ENCODE results near the gene CLUH.

The CLUH gene

GRCh38 chr17:2736956-2737355 is 25.4 kb upstream of the CLUH start:
- peak overlapping the region; percentile 47 for H3K27ac ChIP-seq (ENCODE audit: poor library complexity, severe bottlenecking)
- H3K36me3 ChIP-seq (ENCODE audit: low read depth) = no peaks in the 10 kb centered on the region
- ATAC-seq (ENCODE audit: low read depth) = peak; percentile 98
- H3K9me3 ChIP-seq (ENCODE audit: severe bottlenecking) = no peaks in the 10 kb centered on the region
- peak; percentile 90 for DNase-seq (ENCODE audit: low spot score)
- no peak for TF ChIP-seq CTCF (IDR thresholded peaks at IDR 0.05; ENCODE audit: poor library complexity, severe bottlenecking)
- no peak overlapping the region for H3K4me3 ChIP-seq (ENCODE audit: severe bottlenecking)
- H3K4me1 ChIP-seq (ENCODE audit: insufficient read depth, poor library complexity, severe bottlenecking) = peaks cover 4% of the 10 kb centered on the region
- H3K27me3 ChIP-seq (ENCODE audit: insufficient read depth, poor library complexity, severe bottlenecking) = no peaks in the 10 kb centered on the region

GRCh38 chr17:2735896-2736295 is 24.3 kb upstream of the CLUH start:
- H3K4me3 ChIP-seq (ENCODE audit: severe bottlenecking) = no peak overlapping the region
- DNase-seq (ENCODE audit: low spot score) (no peak), ATAC-seq (ENCODE audit: low read depth) (no peak)
- no peak for TF ChIP-seq CTCF (IDR thresholded peaks at IDR 0.05; ENCODE audit: poor library complexity, severe bottlenecking)
- no peaks in the 10 kb centered on the region for H3K36me3 ChIP-seq (ENCODE audit: low read depth)
- peaks cover 4% of the 10 kb centered on the region for H3K4me1 ChIP-seq (ENCODE audit: insufficient read depth, poor library complexity, severe bottlenecking)
- no peaks in the 10 kb centered on the region for H3K27me3 ChIP-seq (ENCODE audit: insufficient read depth, poor library complexity, severe bottlenecking)
- no peak overlapping the region for H3K27ac ChIP-seq (ENCODE audit: poor library complexity, severe bottlenecking)
- H3K9me3 ChIP-seq (ENCODE audit: severe bottlenecking) = no peaks in the 10 kb centered on the region

- H3K4me1 ChIP-seq (ENCODE audit: insufficient read depth, poor library complexity, severe bottlenecking) = peaks cover 4% of the 10 kb centered on the region
- H3K27me3 ChIP-seq (ENCODE audit: insufficient read depth, poor library complexity, severe bottlenecking) = no peaks in the 10 kb centered on the region
- H3K4me3 ChIP-seq (ENCODE audit: severe bottlenecking) = no peak overlapping the region
- no peak overlapping the region for H3K27ac ChIP-seq (ENCODE audit: poor library complexity, severe bottlenecking)
- H3K36me3 ChIP-seq (ENCODE audit: low read depth) = no peaks in the 10 kb centered on the region
- no peak for TF ChIP-seq CTCF (IDR thresholded peaks at IDR 0.05; ENCODE audit: poor library complexity, severe bottlenecking)
- DNase-seq (ENCODE audit: low spot score) (peak; percentile 55), ATAC-seq (ENCODE audit: low read depth) (no peak)
- H3K9me3 ChIP-seq (ENCODE audit: severe bottlenecking) = no peaks in the 10 kb centered on the region
These were observed 23.4 kb upstream of the CLUH start for GRCh38 chr17:2734939-2735338.

GRCh38 chr17:2731807-2732206 is 20.2 kb upstream of the CLUH start:
- Histone ChIP-seq H3K36me3 (ENCODE audit: low read depth) (no peaks in the 10 kb centered on the region), H3K27me3 (ENCODE audit: insufficient read depth, poor library complexity, severe bottlenecking) (no peaks in the 10 kb centered on the region), H3K4me1 (ENCODE audit: insufficient read depth, poor library complexity, severe bottlenecking) (no peaks in the 10 kb centered on the region), H3K9me3 (ENCODE audit: severe bottlenecking) (no peaks in the 10 kb centered on the region), H3K4me3 (ENCODE audit: severe bottlenecking) (no peak overlapping the region), H3K27ac (ENCODE audit: poor library complexity, severe bottlenecking) (no peak overlapping the region)
- TF ChIP-seq CTCF (IDR thresholded peaks at IDR 0.05; ENCODE audit: poor library complexity, severe bottlenecking) = no peak
- no peak for DNase-seq (ENCODE audit: low spot score)
- ATAC-seq (ENCODE audit: low read depth) = no peak

- TF ChIP-seq CTCF (IDR thresholded peaks at IDR 0.05; ENCODE audit: poor library complexity, severe bottlenecking) = no peak
- H3K36me3 ChIP-seq (ENCODE audit: low read depth) = no peaks in the 10 kb centered on the region
- no peak; the same call in 2 of the 3 replicates for ATAC-seq (ENCODE audit: low read depth)
- H3K4me3 ChIP-seq (ENCODE audit: severe bottlenecking) = no peak overlapping the region
- H3K4me1 ChIP-seq (ENCODE audit: insufficient read depth, poor library complexity, severe bottlenecking) = no peaks in the 10 kb centered on the region
- no peak overlapping the region for H3K27ac ChIP-seq (ENCODE audit: poor library complexity, severe bottlenecking)
- DNase-seq (ENCODE audit: low spot score) = no peak
- no peaks in the 10 kb centered on the region for H3K27me3 ChIP-seq (ENCODE audit: insufficient read depth, poor library complexity, severe bottlenecking)
- H3K9me3 ChIP-seq (ENCODE audit: severe bottlenecking) = no peaks in the 10 kb centered on the region
These were observed 19.3 kb upstream of the CLUH start for GRCh38 chr17:2730764-2731353.

Data from RWPE2 (cell line).